Fibroblast of mammary gland (primary cell): Measurements from ENCODE around the gene TNS4.

Experiments
- DNase-seq: peaks from one replicate; pipeline ENCODE4 v3.0.0-alpha.2; 2010; ENCODE audit warnings: low read depth
- H3K4me3 ChIP-seq: 2 replicates; pipeline ENCODE4 v1.5.1; 2011; ENCODE audit warnings: low read depth, mild to moderate bottlenecking, low read length, moderate library complexity; ENCODE audit not compliant: control insufficient read depth
- CTCF ChIP-seq: conservative IDR thresholded peaks from 2 replicates; pipeline ENCODE4 v1.5.1; 2011; ENCODE audit warnings: low read depth, low read length, inconsistent platforms; ENCODE audit not compliant: control insufficient read depth, insufficient read depth

TNS4 gene

GRCh38 chr17:40484973-40485530 lies 16.4 kb downstream of the TNS4 start:
- no peak overlapping the region for H3K4me3 ChIP-seq
- DNase-seq = no peak
- TF ChIP-seq CTCF = no peak

GRCh38 chr17:40484285-40484972 lies 17.0 kb downstream of the TNS4 start:
- TF ChIP-seq CTCF = no peak
- H3K4me3 ChIP-seq = no peak overlapping the region
- no peak for DNase-seq

DNA sequence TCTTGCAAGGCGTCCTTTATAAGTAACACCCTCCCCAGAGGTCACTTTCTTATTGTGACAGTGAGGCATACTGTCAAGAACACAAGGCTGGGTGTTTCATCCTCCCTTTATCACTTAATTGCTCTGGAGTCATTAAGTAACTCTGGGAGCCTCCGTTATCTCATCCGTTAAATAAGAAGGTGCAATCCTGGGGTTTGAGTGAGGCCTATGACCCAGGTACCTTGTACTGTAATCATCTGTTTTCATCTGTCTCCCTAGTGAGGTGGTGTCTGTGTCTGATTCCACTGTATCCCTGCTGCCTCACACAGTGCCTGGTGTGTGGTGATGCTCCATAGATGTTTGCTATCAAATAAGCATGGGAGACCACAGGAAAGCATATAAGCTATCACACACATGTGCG lies 17.7 kb downstream of the TNS4 start:
- no peak for DNase-seq
- H3K4me3 ChIP-seq = no peak overlapping the region
- TF ChIP-seq CTCF = no peak

- no peak overlapping the region for H3K4me3 ChIP-seq
- no peak for TF ChIP-seq CTCF
- no peak for DNase-seq
Observed at GRCh38 chr17:40482722-40483121, 18.7 kb downstream of the TNS4 start.

DNA sequence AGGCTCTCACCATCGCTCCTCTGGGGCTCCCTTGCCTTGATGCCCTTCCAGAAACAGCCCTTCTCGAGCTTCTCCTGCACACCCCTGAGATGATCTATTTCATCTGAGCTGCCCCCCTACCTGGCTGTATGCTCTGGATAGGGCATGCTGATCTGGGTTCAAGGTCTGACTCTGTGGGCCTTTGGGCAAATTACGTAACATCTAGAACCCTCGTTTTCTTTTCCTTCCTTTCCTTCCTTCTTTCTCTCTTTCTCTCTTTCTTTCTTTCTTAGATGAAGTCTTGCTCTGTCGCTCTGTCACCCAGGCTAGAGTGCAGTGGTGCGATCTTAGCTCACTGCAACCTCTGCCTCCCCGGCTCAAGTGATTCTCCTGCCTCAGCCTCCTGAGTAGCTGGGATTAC lies 20.3 kb downstream of the TNS4 start:
- DNase-seq = no peak
- H3K4me3 ChIP-seq = no peak overlapping the region
- no peak for TF ChIP-seq CTCF

GRCh38 chr17:40480501-40481003 lies 20.9 kb downstream of the TNS4 start:
- no peak overlapping the region for H3K4me3 ChIP-seq
- TF ChIP-seq CTCF = no peak
- DNase-seq = no peak
